ENCODE data around the gene KEAP1. TPM values are rescaled to one million over a fixed set of nuclear protein-coding genes. Genes with fewer than 3 reads are reported as not detected.
A peak's percentile ranks its signal among the peaks of the same experiment; 100 is the strongest.

Gene KEAP1
- polyA plus RNA-seq, 1 experiment = 46.7 TPM

- no peak overlapping the region for H3K4me3 ChIP-seq (ENCODE audit: low read depth, low read length)
- CTCF ChIA-PET = no interaction called here
- POLR2A ChIA-PET = no interaction called here
Measured at GRCh38 chr19:10516064-10516385, 12.9 kb upstream of the KEAP1 start.

GRCh38 chr19:10514211-10515145, 11.3 kb upstream of the KEAP1 start:
- H3K4me3 ChIP-seq (ENCODE audit: low read depth, low read length) = no peak overlapping the region
- TF ChIP-seq, protein P1, sequence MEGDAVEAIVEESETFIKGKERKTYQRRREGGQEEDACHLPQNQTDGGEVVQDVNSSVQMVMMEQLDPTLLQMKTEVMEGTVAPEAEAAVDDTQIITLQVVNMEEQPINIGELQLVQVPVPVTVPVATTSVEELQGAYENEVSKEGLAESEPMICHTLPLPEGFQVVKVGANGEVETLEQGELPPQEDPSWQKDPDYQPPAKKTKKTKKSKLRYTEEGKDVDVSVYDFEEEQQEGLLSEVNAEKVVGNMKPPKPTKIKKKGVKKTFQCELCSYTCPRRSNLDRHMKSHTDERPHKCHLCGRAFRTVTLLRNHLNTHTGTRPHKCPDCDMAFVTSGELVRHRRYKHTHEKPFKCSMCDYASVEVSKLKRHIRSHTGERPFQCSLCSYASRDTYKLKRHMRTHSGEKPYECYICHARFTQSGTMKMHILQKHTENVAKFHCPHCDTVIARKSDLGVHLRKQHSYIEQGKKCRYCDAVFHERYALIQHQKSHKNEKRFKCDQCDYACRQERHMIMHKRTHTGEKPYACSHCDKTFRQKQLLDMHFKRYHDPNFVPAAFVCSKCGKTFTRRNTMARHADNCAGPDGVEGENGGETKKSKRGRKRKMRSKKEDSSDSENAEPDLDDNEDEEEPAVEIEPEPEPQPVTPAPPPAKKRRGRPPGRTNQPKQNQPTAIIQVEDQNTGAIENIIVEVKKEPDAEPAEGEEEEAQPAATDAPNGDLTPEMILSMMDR (IDR thresholded peaks at IDR 0.05; ENCODE audit: low read depth, low read length) = no peak
- H3K27ac ChIP-seq (ENCODE audit: low read depth, low read length) = no peak overlapping the region
- H3K9me3 ChIP-seq (ENCODE audit: control insufficient read depth, insufficient read depth, low read length) = no peaks in the 10 kb centered on the region; the same call in 1 of the 2 replicates
- ChIA-PET CTCF (no interaction called here), POLR2A (no interaction called here)
- no peak for DNase-seq (ENCODE audit: low read depth, low spot score)
- peaks cover 53% of the 10 kb centered on the region for H3K27me3 ChIP-seq (ENCODE audit: control insufficient read depth, insufficient read depth, low read length)

More at GRCh38 chr19:10516064-10516385, 12.9 kb upstream of the KEAP1 start:
- no peak overlapping the region for H3K27ac ChIP-seq (ENCODE audit: low read depth, low read length)
- peaks cover 59% of the 10 kb centered on the region for H3K27me3 ChIP-seq (ENCODE audit: control insufficient read depth, insufficient read depth, low read length)
- no peak for DNase-seq (ENCODE audit: low read depth, low spot score)
- H3K9me3 ChIP-seq (ENCODE audit: control insufficient read depth, insufficient read depth, low read length) = no peaks in the 10 kb centered on the region; the same call in 1 of the 2 replicates
- TF ChIP-seq, protein P1 (IDR thresholded peaks at IDR 0.05; ENCODE audit: low read depth, low read length) = no peak

DNA sequence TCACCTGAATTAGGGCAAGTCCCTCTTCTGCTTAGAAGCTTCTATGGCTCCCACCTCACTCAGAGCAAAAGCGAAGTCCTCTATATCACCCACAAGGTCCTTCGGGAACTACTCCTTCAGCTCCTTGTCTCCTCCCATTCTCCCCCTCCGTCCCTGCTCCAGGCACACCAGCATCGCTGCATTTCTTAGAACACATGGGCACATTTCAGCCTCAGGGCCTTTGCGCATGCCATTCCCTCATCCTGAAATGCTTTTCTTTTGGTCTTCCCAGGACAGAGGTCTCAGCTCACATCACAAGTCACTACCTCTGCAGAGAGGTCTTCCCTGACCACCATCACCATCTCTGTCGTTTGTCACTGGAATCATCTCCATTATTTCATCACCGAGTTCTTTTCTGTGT, 10.1 kb upstream of the KEAP1 start:
- peaks cover 41% of the 10 kb centered on the region for H3K27me3 ChIP-seq (ENCODE audit: control insufficient read depth, insufficient read depth, low read length)
- DNase-seq (ENCODE audit: low read depth, low spot score) = no peak
- CTCF ChIA-PET = interaction anchor here (1.7 kb wide), 1 partner anchor 97 kb away, joined by 4 read pairs; no protein-coding TSS in a partner anchor
- no peaks in the 10 kb centered on the region; the same call in 1 of the 2 replicates for H3K9me3 ChIP-seq (ENCODE audit: control insufficient read depth, insufficient read depth, low read length)
- H3K27ac ChIP-seq (ENCODE audit: low read depth, low read length) = no peak overlapping the region
- H3K4me3 ChIP-seq (ENCODE audit: low read depth, low read length) = no peak overlapping the region
- POLR2A ChIA-PET = no interaction called here
- TF ChIP-seq, protein P1 (IDR thresholded peaks at IDR 0.05; ENCODE audit: low read depth, low read length) = no peak

GRCh38 chr19:10510301-10510802, 7.2 kb upstream of the KEAP1 start:
- POLR2A ChIA-PET = no interaction called here
- no peak overlapping the region for H3K27ac ChIP-seq (ENCODE audit: low read depth, low read length)
- TF ChIP-seq, protein P1 (IDR thresholded peaks at IDR 0.05; ENCODE audit: low read depth, low read length) = peak; percentile 76
- no peaks in the 10 kb centered on the region; the same call in 1 of the 2 replicates for H3K9me3 ChIP-seq (ENCODE audit: control insufficient read depth, insufficient read depth, low read length)
- H3K4me3 ChIP-seq (ENCODE audit: low read depth, low read length) = no peak overlapping the region
- H3K27me3 ChIP-seq (ENCODE audit: control insufficient read depth, insufficient read depth, low read length) = peaks cover 33% of the 10 kb centered on the region
- no peak for DNase-seq (ENCODE audit: low read depth, low spot score)
- CTCF ChIA-PET = interaction anchor here (0.6 kb wide), 1 partner anchor 13 kb away, joined by 3 read pairs; no protein-coding TSS in a partner anchor

DNA sequence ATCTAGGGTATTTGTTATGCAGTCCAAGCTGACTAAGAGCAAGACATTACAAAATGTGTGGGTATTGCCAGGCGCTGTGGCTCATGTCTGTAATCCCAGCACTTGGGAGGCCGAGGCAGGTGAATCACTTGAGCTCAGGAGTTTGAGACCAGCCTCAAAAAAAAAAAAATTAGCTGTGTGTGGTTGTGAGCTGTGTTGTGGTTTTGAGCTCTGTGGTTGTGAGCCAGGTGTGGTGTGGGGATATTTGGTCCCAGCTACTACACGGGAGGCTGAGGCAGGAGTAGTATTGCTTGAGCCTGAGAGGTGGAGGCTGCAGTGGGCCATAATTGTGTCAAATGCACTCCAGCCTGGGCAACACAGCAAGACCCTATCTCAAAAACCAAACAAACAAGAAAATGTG, 5.6 kb upstream of the KEAP1 start:
- Histone ChIP-seq H3K27ac (ENCODE audit: low read depth, low read length) (no peak overlapping the region), H3K9me3 (ENCODE audit: control insufficient read depth, insufficient read depth, low read length) (no peaks in the 10 kb centered on the region), H3K4me3 (ENCODE audit: low read depth, low read length) (no peak overlapping the region), H3K27me3 (ENCODE audit: control insufficient read depth, insufficient read depth, low read length) (peaks cover 22% of the 10 kb centered on the region)
- POLR2A ChIA-PET = interaction anchor here (0.6 kb wide), 1 partner anchor 834 kb away, joined by 7 read pairs; the partner anchor contains the start of gene ZNF562
- CTCF ChIA-PET = interaction anchor here (0.6 to 1.9 kb wide), 4 partner anchors 10 to 191 kb away, joined by 3 to 5 read pairs (median 4); no protein-coding TSS in a partner anchor
- DNase-seq (ENCODE audit: low read depth, low spot score) = no peak
- TF ChIP-seq, protein P1 (IDR thresholded peaks at IDR 0.05; ENCODE audit: low read depth, low read length) = no peak

All from AG04450 (cell line).